ENCODE data around the gene MAP3K20.

DNA sequence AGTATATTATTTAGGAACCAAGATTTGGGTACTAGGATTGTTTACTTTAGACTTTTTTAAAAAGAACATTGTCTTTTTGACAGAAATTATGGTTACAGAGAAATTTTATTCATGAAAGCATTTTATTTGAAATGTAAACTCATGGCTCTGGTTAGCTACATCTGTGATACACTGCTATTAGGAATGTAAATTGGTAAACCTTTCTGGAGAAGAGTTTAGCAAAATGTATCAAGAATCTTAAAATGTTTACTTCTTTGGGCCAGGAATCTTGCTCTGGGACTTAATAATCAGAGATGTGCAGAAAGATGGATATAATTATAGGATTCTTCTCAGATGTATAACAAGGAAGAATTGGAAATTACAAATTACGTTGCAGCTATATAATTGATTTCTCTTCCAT lies 19.7 kb downstream of the MAP3K20 start:
- TF ChIP-seq, protein P1, sequence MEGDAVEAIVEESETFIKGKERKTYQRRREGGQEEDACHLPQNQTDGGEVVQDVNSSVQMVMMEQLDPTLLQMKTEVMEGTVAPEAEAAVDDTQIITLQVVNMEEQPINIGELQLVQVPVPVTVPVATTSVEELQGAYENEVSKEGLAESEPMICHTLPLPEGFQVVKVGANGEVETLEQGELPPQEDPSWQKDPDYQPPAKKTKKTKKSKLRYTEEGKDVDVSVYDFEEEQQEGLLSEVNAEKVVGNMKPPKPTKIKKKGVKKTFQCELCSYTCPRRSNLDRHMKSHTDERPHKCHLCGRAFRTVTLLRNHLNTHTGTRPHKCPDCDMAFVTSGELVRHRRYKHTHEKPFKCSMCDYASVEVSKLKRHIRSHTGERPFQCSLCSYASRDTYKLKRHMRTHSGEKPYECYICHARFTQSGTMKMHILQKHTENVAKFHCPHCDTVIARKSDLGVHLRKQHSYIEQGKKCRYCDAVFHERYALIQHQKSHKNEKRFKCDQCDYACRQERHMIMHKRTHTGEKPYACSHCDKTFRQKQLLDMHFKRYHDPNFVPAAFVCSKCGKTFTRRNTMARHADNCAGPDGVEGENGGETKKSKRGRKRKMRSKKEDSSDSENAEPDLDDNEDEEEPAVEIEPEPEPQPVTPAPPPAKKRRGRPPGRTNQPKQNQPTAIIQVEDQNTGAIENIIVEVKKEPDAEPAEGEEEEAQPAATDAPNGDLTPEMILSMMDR (IDR thresholded peaks at IDR 0.05): no peak
- TF ChIP-seq TEAD4 (IDR thresholded peaks at IDR 0.05; ENCODE audit: borderline replicate concordance, insufficient read depth) (no peak), GABPA (IDR thresholded peaks at IDR 0.05; ENCODE audit: low read depth) (no peak), TAF1 (IDR thresholded peaks at IDR 0.05; ENCODE audit: borderline replicate concordance, low read depth, low read length) (no peak), RAD21 (IDR thresholded peaks at IDR 0.05; ENCODE audit: low read length) (no peak), NFIC (IDR thresholded peaks at IDR 0.05; ENCODE audit: borderline replicate concordance) (no peak), NRF1 (IDR thresholded peaks at IDR 0.05; ENCODE audit: low read depth, low read length) (no peak), CHD2 (IDR thresholded peaks at IDR 0.05; ENCODE audit: low read length, partially characterized antibody) (no peak), EP300 (IDR thresholded peaks at IDR 0.05; ENCODE audit: borderline replicate concordance in 1 of 2, low read depth in 1 of 2, low read length in 1 of 2) (no peak)

All from SK-N-SH (cell line).